Heart left ventricle (tissue), 16 donors: ENCODE measurements around the gene SPDYE16. TPM values are rescaled to one million over a fixed set of nuclear protein-coding genes. Genes with fewer than 3 reads are reported as not detected.
"Not testable (repeated sequence)": the region's sequence is repeated elsewhere in the genome, so short reads cannot be mapped to it uniquely, and the experiment has no call there.

Experiments used
- ATAC-seq, 4 donors: fragments of 200-7000 bp; cut with Tn5 transposase; one replicate each; pipeline ENCODE4 v1.9.1; 2020 to 2022; ENCODE audit warnings: moderate library complexity in 4 of 4, mild to moderate bottlenecking in 3 of 4, moderate number of reproducible peaks in 1 of 4
- DNase-seq, 5 donors: peaks; one replicate each; pipeline ENCODE4 v3.0.0-alpha.2; 2020
- H3K27ac ChIP-seq, 12 donors: fragments of 200-600 bp; sonication (generic) in 4 of 12; one replicate each; pipeline versions ENCODE4 v1.5.0 to v1.8.0; 2016 to 2022; ENCODE audit warnings: mild to moderate bottlenecking in 2 of 12
- H3K27me3 ChIP-seq, 9 donors: fragments of 200-600 bp; sonication (generic) in 2 of 9; one replicate each; pipeline versions ENCODE4 v1.5.1 to v1.8.0; 2016 to 2022; ENCODE audit warnings: mild to moderate bottlenecking in 3 of 9
- H3K36me3 ChIP-seq, 9 donors: fragments of 200-600 bp; sonication (generic) in 2 of 9; one replicate each; pipeline versions ENCODE4 v1.5.0 to v1.8.0; 2018 to 2022; ENCODE audit warnings: mild to moderate bottlenecking in 2 of 9
- H3K4me1 ChIP-seq, 12 donors: fragments of 200-600 bp; sonication (generic) in 4 of 12; one replicate each; pipeline versions ENCODE4 v1.5.0 to v1.8.0; 2016 to 2022; ENCODE audit warnings: mild to moderate bottlenecking in 3 of 12
- H3K4me3 ChIP-seq, 12 donors: fragments of 200-600 bp; sonication (generic) in 4 of 12; one replicate each; pipeline versions ENCODE4 v1.5.0 to v1.8.0; 2017 to 2022; ENCODE audit warnings: mild to moderate bottlenecking in 9 of 12, moderate library complexity in 4 of 12
- H3K9me3 ChIP-seq, 12 donors: fragments of 200-600 bp; sonication (generic) in 4 of 12; one replicate each; pipeline versions ENCODE4 v1.5.0 to v1.8.0; 2016 to 2022; ENCODE audit warnings: mild to moderate bottlenecking in 1 of 12
- CTCF ChIP-seq, 12 donors: fragments of 200-600 bp; sonication (generic) in 4 of 12; IDR thresholded peaks; one replicate each; pipeline versions ENCODE4 v1.5.0 to v1.8.0; 2018 to 2022; ENCODE audit warnings: antibody characterized with exemption in 12 of 12, mild to moderate bottlenecking in 5 of 12
- POLR2A ChIP-seq, 2 donors: fragments of 450-650 bp; IDR thresholded peaks; one replicate each; pipeline ENCODE4 v1.6.1; 2017; ENCODE audit warnings: antibody characterized with exemption in 2 of 2, mild to moderate bottlenecking in 2 of 2, moderate library complexity in 2 of 2
- WGBS, 4 donors: extraction: QIAGEN DNeasy Blood & Tissue Kit in 2 of 4; methylation state at CpG; one replicate each; pipeline versions ENCODE4 v1.1.5 to v1.1.7; 2013 to 2018; 5-methylcytosine and 5-hydroxymethylcytosine counted together
- intact Hi-C, 10 donors: fragments of 100-400 bp; cut with DNase I; formaldehyde crosslinking; loops; one replicate each; pipeline versions ENCODE4 v1.11.1 to v1.14.2; 2022
- polyA plus RNA-seq, 2 donors: library from polyadenylated mRNA; stranded (reverse); fragments of 200-250 nt; gene quantifications; one replicate each; pipeline ENCODE4 v1.2.3, GENCODE V29; 2013
- total RNA-seq, 9 donors: library from RNA; depleted of rRNA in 2 of 9; stranded (reverse); fragments of >200 nt in 2 of 9; fragmentation: NEBNext Ultra II Directional in 3 of 9; extraction: Animal tissue kit (Norgen Biotek cat#: 25700) in 3 of 9; gene quantifications; one replicate each; pipeline versions ENCODE4 v1.1.0 to v1.2.4, GENCODE V29; 2016 to 2023
- donor health status: ischemic (EF 13 %, LVEDD 7.1; RV severe dilation, severe dysfunction).
- donor health status: healthy with polysubstance abuse.
- donor health status: DM: no; HTN: yes; CAD: no.
- donor health status: DM: no; HTN: no; CAD: no.
- donor health status: ischemic (EF 25% LVEDD 6.9; RV normal size, moderate dysfunction).
- donor health status: ischemic (EF 25% LVEDD 5.7; RV mildly dilated, moderate dysfunction).
- donor health status: healthy.
- donor health status: DM: yes; HTN: yes; CAD: no.
- donor health status: ischemic (EF 35%, LVEDD 5.7; RV mildly dilated, moderate dysfunction).
- donor health status: nonischemic (EF 11% LVEDD 7.7; RV severe dilation, severe dysfunction).
- donor health status: DM: yes; HTN: yes; CAD: no.
- donor health status: PGD.
- donor health status: ischemic (EF 29% LVEDD 5.4; RV normal size, mild dysfunction).
- donor health status: nonischemic (EF 23%, LVEDD 6.1; RV moderate dilation, normal function).

The SPDYE16 gene
- total and polyA plus RNA-seq, 11 donors = 0.08 to 0.32 (median 0.20) TPM; not detected in 5

- H3K4me1 ChIP-seq = peaks cover 0 to 10% (median 4%) of the 10 kb centered on the region in 12 donors
- no peaks in the 10 kb centered on the region for H3K9me3 ChIP-seq
- DNase-seq (peak in 2 of 5 donors; percentile 7 to 22), ATAC-seq (no peak)
- WGBS, 4 donors = 80 to 93% (median 85%) methylated on average over 5 to 16 of the region's 16 CpGs
- intact Hi-C loops = no loop called here
- TF ChIP-seq CTCF (IDR thresholded peaks at IDR 0.05) (no peak), POLR2A (IDR thresholded peaks at IDR 0.05) (no peak)
- no peaks in the 10 kb centered on the region for H3K36me3 ChIP-seq
- H3K27ac ChIP-seq = no peak overlapping the region
- no peak overlapping the region for H3K4me3 ChIP-seq
- no peaks in the 10 kb centered on the region for H3K27me3 ChIP-seq
Observed at GRCh38 chr7:76514926-76515771, 27.9 kb downstream of the SPDYE16 start.

- DNase-seq (peak in 2 of 5 donors; percentile 5 to 20), ATAC-seq (no peak)
- Histone ChIP-seq H3K4me3 (no peak overlapping the region), H3K4me1 (peaks cover 0 to 10% (median 4%) of the 10 kb centered on the region in 12 donors), H3K9me3 (no peaks in the 10 kb centered on the region), H3K27ac (no peak overlapping the region), H3K27me3 (no peaks in the 10 kb centered on the region), H3K36me3 (no peaks in the 10 kb centered on the region)
- 88 to 94% (median 89%) methylated on average over 24 to 29 of the region's 29 CpGs for WGBS, 4 donors
- no peak for TF ChIP-seq POLR2A (IDR thresholded peaks at IDR 0.05)
- no peak for TF ChIP-seq CTCF (IDR thresholded peaks at IDR 0.05)
- intact Hi-C loops = no loop called here
Observed at GRCh38 chr7:76513817-76514799, 29.0 kb downstream of the SPDYE16 start.

GRCh38 chr7:76512941-76513816 is 29.9 kb downstream of the SPDYE16 start:
- Histone ChIP-seq H3K27me3 (no peaks in the 10 kb centered on the region), H3K4me3 (no peak overlapping the region), H3K9me3 (no peaks in the 10 kb centered on the region), H3K4me1 (peaks cover 0 to 10% (median 4%) of the 10 kb centered on the region in 12 donors), H3K27ac (no peak overlapping the region), H3K36me3 (no peaks in the 10 kb centered on the region)
- TF ChIP-seq POLR2A (IDR thresholded peaks at IDR 0.05) (no peak), CTCF (IDR thresholded peaks at IDR 0.05) (peak in 2 of 12 donors; percentile 7 to 31)
- intact Hi-C loops = no loop called here
- whole genome bisulfite sequencing, 4 donors = 46 to 59% (median 52%) methylated on average over 13 to 21 of the region's 21 CpGs
- DNase-seq = peak in 1 of 5 donors; percentile 29
- ATAC-seq = peak in 3 of 4 donors; percentile 7 to 26 (median 11)

GRCh38 chr7:76511911-76512885 is 30.9 kb downstream of the SPDYE16 start:
- H3K9me3 ChIP-seq, intact Hi-C loops, H3K36me3 ChIP-seq, H3K4me3 ChIP-seq, H3K27ac ChIP-seq, H3K27me3 ChIP-seq, H3K4me1 ChIP-seq: not testable (repeated sequence)
- DNase-seq (peak in 1 of 5 donors; percentile 29), ATAC-seq (peak; percentile 36 to 81 (median 80))
- WGBS, 4 donors = 79 to 85% methylated on average over 13 to 19 of the region's 31 CpGs; no CpG with 5 or more reads in 2 of the 4 donors

- H3K4me3 ChIP-seq, H3K36me3 ChIP-seq, H3K27me3 ChIP-seq, H3K4me1 ChIP-seq, intact Hi-C loops, H3K27ac ChIP-seq, ATAC-seq, H3K9me3 ChIP-seq: not testable (repeated sequence)
- WGBS, 4 donors = 73 to 96% (median 86%) methylated on average over 5 to 17 of the region's 24 CpGs; no CpG with 5 or more reads in 1 of the 4 donors
- peak in 1 of 5 donors; percentile 9 for DNase-seq
Observed at GRCh38 chr7:76511200-76511910, 31.7 kb downstream of the SPDYE16 start.
